Stimulated activated CD8-positive, alpha-beta memory T cell treated with anti-CD3 and anti-CD28 coated beads, Interleukin-12 subunit alpha, Interleukin-12 subunit beta, amount 100 ng/mL, for 24 hours (primary cell): ENCODE data around the gene MUCL3.
A peak's percentile ranks its signal among the peaks of the same experiment; 100 is the strongest.
"Not testable (repeated sequence)": the region's sequence is repeated elsewhere in the genome, so short reads cannot be mapped to it uniquely, and the experiment has no call there.

Experiments
- DNase-seq: peaks from one replicate; pipeline ENCODE4 v3.0.0-alpha.2; 2020; ENCODE audit errors: extremely low read depth

MUCL3 gene

GRCh38 chr6:30913721-30914075, 27.1 kb upstream of the MUCL3 start:
- no peak for DNase-seq

- DNase-seq = peak; percentile 66
Observed at GRCh38 chr6:30914076-30914853, 26.5 kb upstream of the MUCL3 start, which contains the start of gene VARS2. Gene VARS2, plus strand, starts transcription at chr6:30914238. Its CDS starts 599 bp downstream, at chr6:30914837.

GRCh38 chr6:30914854-30915590, 25.8 kb upstream of the MUCL3 start:
- DNase-seq = no peak

GRCh38 chr6:30915591-30915946, 25.2 kb upstream of the MUCL3 start:
- no peak for DNase-seq

GRCh38 chr6:30917041-30917440, 23.7 kb upstream of the MUCL3 start:
- no peak for DNase-seq

- DNase-seq = no peak
Observed at GRCh38 chr6:30917487-30917886, 23.3 kb upstream of the MUCL3 start.

- no peak for DNase-seq
Observed at GRCh38 chr6:30918670-30919069, 22.1 kb upstream of the MUCL3 start.

GRCh38 chr6:30922447-30922852, 18.3 kb upstream of the MUCL3 start:
- DNase-seq = no peak

GRCh38 chr6:30924040-30924627, 16.6 kb upstream of the MUCL3 start:
- DNase-seq = not testable (repeated sequence)

- DNase-seq = no peak
Observed at GRCh38 chr6:30926644-30927043, 14.1 kb upstream of the MUCL3 start.

GRCh38 chr6:30927080-30927479, 13.7 kb upstream of the MUCL3 start:
- DNase-seq = not testable (repeated sequence)

GRCh38 chr6:30928677-30929076, 12.1 kb upstream of the MUCL3 start:
- no peak for DNase-seq

- DNase-seq = no peak
Observed at GRCh38 chr6:30930506-30930905, 10.3 kb upstream of the MUCL3 start.

- no peak for DNase-seq
Observed at GRCh38 chr6:30931272-30931671, 9.5 kb upstream of the MUCL3 start.

- no peak for DNase-seq
Observed at GRCh38 chr6:30931969-30932645, 8.7 kb upstream of the MUCL3 start, which contains the start of gene SFTA2. Gene SFTA2, minus strand, starts transcription at chr6:30932170. Its CDS starts 74 bp downstream, at chr6:30932096.

- DNase-seq = no peak
Observed at GRCh38 chr6:30932665-30933365, 8.0 kb upstream of the MUCL3 start.

GRCh38 chr6:30935018-30935417, 5.8 kb upstream of the MUCL3 start:
- no peak for DNase-seq

GRCh38 chr6:30937265-30937664, 3.5 kb upstream of the MUCL3 start:
- DNase-seq = no peak

- no peak for DNase-seq
Observed at GRCh38 chr6:30938730-30939129, 2.0 kb upstream of the MUCL3 start.

- DNase-seq = no peak
Observed at GRCh38 chr6:30939473-30939872, 1.3 kb upstream of the MUCL3 start.

GRCh38 chr6:30942338-30943060, 1.7 kb downstream of the MUCL3 start:
- no peak for DNase-seq
